ENCODE results near the gene KRT76. TPM values are rescaled to one million over a fixed set of nuclear protein-coding genes. Genes with fewer than 3 reads are reported as not detected.

KRT76 gene
- total RNA-seq, 4 donors from 2014 or later = not detected

- Histone ChIP-seq H3K36me3 (no peaks in the 10 kb centered on the region), H3K9me3 (no peaks in the 10 kb centered on the region), H3K4me3 (no peak overlapping the region), H3K27ac (no peak overlapping the region), H3K4me1 (no peaks in the 10 kb centered on the region), H3K27me3 (no peaks in the 10 kb centered on the region)
- no peak for DNase-seq (ENCODE audit: low spot score in 2 of 2)
- 41 to 66% methylated on average over 7 of the region's 7 CpGs for WGBS, 2 donors
- TF ChIP-seq POLR2A (IDR thresholded peaks at IDR 0.05) (no peak), EP300 (IDR thresholded peaks at IDR 0.05) (no peak), CTCF (IDR thresholded peaks at IDR 0.05) (no peak)
Measured at GRCh38 chr12:52818887-52819420, 41.8 kb upstream of the KRT76 start.

GRCh38 chr12:52818388-52818787, 41.2 kb upstream of the KRT76 start:
- 40 to 49% methylated on average over 7 of the region's 7 CpGs for WGBS, 2 donors
- TF ChIP-seq EP300 (IDR thresholded peaks at IDR 0.05) = no peak
- no peak for TF ChIP-seq POLR2A (IDR thresholded peaks at IDR 0.05)
- no peak for TF ChIP-seq CTCF (IDR thresholded peaks at IDR 0.05)
- no peaks in the 10 kb centered on the region for H3K4me1 ChIP-seq

GRCh38 chr12:52817699-52818238, 40.6 kb upstream of the KRT76 start:
- no peaks in the 10 kb centered on the region for H3K9me3 ChIP-seq
- H3K27ac ChIP-seq = no peak overlapping the region
- WGBS, 2 donors = 70 to 83% methylated on average over 2 of the region's 2 CpGs
- TF ChIP-seq CTCF (IDR thresholded peaks at IDR 0.05) (no peak), EP300 (IDR thresholded peaks at IDR 0.05) (no peak), POLR2A (IDR thresholded peaks at IDR 0.05) (no peak)
- H3K36me3 ChIP-seq = no peaks in the 10 kb centered on the region
- H3K4me1 ChIP-seq = no peaks in the 10 kb centered on the region
- no peak overlapping the region for H3K4me3 ChIP-seq
- H3K27me3 ChIP-seq = no peaks in the 10 kb centered on the region
- no peak for DNase-seq (ENCODE audit: low spot score in 2 of 2)

More at GRCh38 chr12:52818388-52818787, 41.2 kb upstream of the KRT76 start:
- Histone ChIP-seq H3K36me3 (no peaks in the 10 kb centered on the region), H3K9me3 (no peaks in the 10 kb centered on the region), H3K4me3 (no peak overlapping the region), H3K27me3 (no peaks in the 10 kb centered on the region), H3K27ac (no peak overlapping the region)
- DNase-seq (ENCODE audit: low spot score in 2 of 2) = no peak

- no peak for DNase-seq (ENCODE audit: low spot score in 2 of 2)
- WGBS, 2 donors = 87 to 91% methylated on average over 8 of the region's 8 CpGs
- H3K4me3 ChIP-seq = no peak overlapping the region
- no peaks in the 10 kb centered on the region for H3K27me3 ChIP-seq
- H3K9me3 ChIP-seq = no peaks in the 10 kb centered on the region
- no peak overlapping the region for H3K27ac ChIP-seq
- H3K36me3 ChIP-seq = no peaks in the 10 kb centered on the region
- TF ChIP-seq EP300 (IDR thresholded peaks at IDR 0.05) (no peak), CTCF (IDR thresholded peaks at IDR 0.05) (no peak), POLR2A (IDR thresholded peaks at IDR 0.05) (no peak)
- H3K4me1 ChIP-seq = no peaks in the 10 kb centered on the region
Measured at GRCh38 chr12:52817003-52817698, 40.0 kb upstream of the KRT76 start.

Data from tibial nerve (tissue), 4 donors.